GM12872 (cell line): ENCODE measurements around the gene CHFR.

ENCODE experiments used
- CTCF ChIP-seq: IDR thresholded peaks from 3 replicates; pipeline ENCODE4 v1.5.1; 2011; ENCODE audit warnings: low read depth, mild to moderate bottlenecking, low read length, moderate library complexity; ENCODE audit not compliant: insufficient read depth

Gene CHFR

GRCh38 chr12:132818562-132818961 is 68.8 kb downstream of the CHFR start:
- TF ChIP-seq CTCF = no peak

GRCh38 chr12:132814232-132814631 is 73.2 kb downstream of the CHFR start:
- no peak for TF ChIP-seq CTCF

GRCh38 chr12:132813443-132813842 is 74.0 kb downstream of the CHFR start:
- no peak for TF ChIP-seq CTCF

- TF ChIP-seq CTCF = no peak
Measured at GRCh38 chr12:132812631-132813305, 74.6 kb downstream of the CHFR start.

GRCh38 chr12:132809391-132809790 is 78.0 kb downstream of the CHFR start:
- TF ChIP-seq CTCF = peak; percentile 41; the same call in 2 of the 3 replicates

- no peak for TF ChIP-seq CTCF
Measured at GRCh38 chr12:132807295-132808092, 79.9 kb downstream of the CHFR start.

GRCh38 chr12:132806857-132807256 is 80.5 kb downstream of the CHFR start:
- no peak for TF ChIP-seq CTCF
